SK-N-SH (cell line): ENCODE results near the gene SYNGR3. TPM values are rescaled to one million over a fixed set of nuclear protein-coding genes. Genes with fewer than 3 reads are reported as not detected.

Experiments used
- CTCF ChIA-PET: fragments of 300-600, 350-600 bp; formaldehyde crosslinking; extraction: SDS; loops from one replicate; lab custom pipeline; 2021; lab: Yijun Ruan, JAX
- POLR2A ChIA-PET: fragments of 350-600 bp; sonication (Branson Sonifier 250); formaldehyde crosslinking; extraction: SDS; loops from one replicate; lab custom pipeline; 2020; ENCODE audit warnings: antibody characterized with exemption, inconsistent platforms; lab: Yijun Ruan, JAX
- DNase-seq: peaks from one replicate; pipeline ENCODE4 v3.0.0; 2012
- H2AFZ ChIP-seq: fragments of 200-600 bp; sonication (generic); 2 replicates; pipeline ENCODE4 v1.8.1; 2016; ENCODE audit warnings: antibody characterized with exemption, mild to moderate bottlenecking, low read depth
- H3F3A ChIP-seq: fragments of 200-600 bp; sonication (generic); replicated peaks from 2 replicates; pipeline ENCODE3; 2016; ENCODE audit warnings: antibody characterized with exemption, mild to moderate bottlenecking; ENCODE audit not compliant: insufficient read depth
- H3K27ac ChIP-seq, 2 experiments: fragments of 200-500 bp in 1 of 2; fragments of 200-600 bp in 1 of 2; sonication (Bioruptor generic) in 1 of 2; sonication (generic), shearing (Covaris generic) in 1 of 2; 2 replicates each; pipeline versions ENCODE4 v1.5.1 to v1.6.1; 2014 to 2016; ENCODE audit warnings: low read depth in 2 of 2, inconsistent platforms in 1 of 2, low read length in 1 of 2, mild to moderate bottlenecking in 1 of 2, mixed read lengths in 1 of 2
- H3K27me3 ChIP-seq: fragments of 200-600 bp; sonication (generic), shearing (Covaris generic); 2 replicates; pipeline ENCODE4 v1.6.1; 2016; ENCODE audit warnings: mixed run types; ENCODE audit not compliant: insufficient read depth
- H3K36me3 ChIP-seq, 2 experiments: fragments of 200-500 bp in 1 of 2; fragments of 200-600 bp in 1 of 2; sonication (Bioruptor generic) in 1 of 2; sonication (generic) in 1 of 2; replicated peaks in 1 of 2; 2 replicates each; pipeline versions ENCODE3 to v1.5.1; 2014 to 2016; ENCODE audit warnings: low read length in 1 of 2, mild to moderate bottlenecking in 1 of 2; ENCODE audit not compliant: insufficient read depth in 2 of 2, control insufficient read depth in 1 of 2
- H3K4me1 ChIP-seq, 2 experiments: fragments of 200-500 bp in 1 of 2; fragments of 200-600 bp in 1 of 2; sonication (Bioruptor generic) in 1 of 2; sonication (generic), shearing (Covaris generic) in 1 of 2; 2 replicates each; pipeline versions ENCODE4 v1.5.1 to v1.6.1; 2014 to 2016; ENCODE audit warnings: low read depth in 1 of 2, low read length in 1 of 2, mixed run types in 1 of 2; ENCODE audit not compliant: insufficient read depth in 2 of 2, control insufficient read depth in 1 of 2
- H3K4me2 ChIP-seq: fragments of 200-600 bp; sonication (generic), shearing (Covaris generic); 2 replicates; pipeline ENCODE4 v1.6.1; 2017; ENCODE audit warnings: mixed run types
- H3K4me3 ChIP-seq, 2 experiments: fragments of 200-500 bp in 1 of 2; fragments of 200-600 bp in 1 of 2; sonication (Bioruptor generic) in 1 of 2; sonication (generic), shearing (Covaris generic) in 1 of 2; 2 replicates each; pipeline versions ENCODE4 v1.5.1 to v1.8.1; 2014 to 2016; ENCODE audit warnings: low read depth in 2 of 2, inconsistent platforms in 1 of 2, low read length in 1 of 2, mild to moderate bottlenecking in 1 of 2, mixed read lengths in 1 of 2, moderate library complexity in 1 of 2
- H3K79me2 ChIP-seq: fragments of 200-600 bp; sonication (generic); 2 replicates; pipeline ENCODE4 v1.8.1; 2017; ENCODE audit warnings: mild to moderate bottlenecking; ENCODE audit not compliant: insufficient read depth
- H3K9ac ChIP-seq: fragments of 200-600 bp; sonication (generic); 2 replicates; pipeline ENCODE4 v1.6.1; 2017; ENCODE audit warnings: mixed run types
- H3K9me2 ChIP-seq: fragments of 200-600 bp; sonication (generic); 2 replicates; pipeline ENCODE4 v1.6.1; 2017; ENCODE audit warnings: mixed run types
- H3K9me3 ChIP-seq: fragments of 200-600 bp; sonication (generic); 2 replicates; pipeline ENCODE4 v1.6.1; 2017; ENCODE audit warnings: mixed run types, mild to moderate bottlenecking, moderate library complexity
- H4K20me1 ChIP-seq: fragments of 200-600 bp; sonication (generic); 2 replicates; pipeline ENCODE4 v1.6.1; 2017; ENCODE audit warnings: mild to moderate bottlenecking, mixed run types; ENCODE audit not compliant: insufficient read depth
- EP300 ChIP-seq, 2 experiments: IDR thresholded peaks; 2 replicates each; pipeline versions ENCODE4 v1.4.0 to v1.6.1; 2012; ENCODE audit warnings: borderline replicate concordance in 1 of 2, low read depth in 1 of 2, low read length in 1 of 2
- EZH2phosphoT487 ChIP-seq: fragments of 200-600 bp; sonication (generic); IDR thresholded peaks from 2 replicates; pipeline ENCODE4 v1.6.1; 2017; ENCODE audit warnings: low read depth, mixed run types, mild to moderate bottlenecking, antibody characterized with exemption, moderate library complexity, borderline replicate concordance
- FOXJ3 ChIP-seq: sonication (generic); formaldehyde crosslinking; IDR thresholded peaks from 2 replicates; pipeline ENCODE4 v1.5.1; 2020; ENCODE audit warnings: mild to moderate bottlenecking, missing genetic modification reagents
- IRF3 ChIP-seq: fragments of 150-350 bp; IDR thresholded peaks from 2 replicates; pipeline ENCODE4 v1.6.1; 2016; ENCODE audit warnings: mild to moderate bottlenecking, low read depth, low read length
- YY1 ChIP-seq: IDR thresholded peaks from 2 replicates; pipeline ENCODE4 v1.4.0; 2012; ENCODE audit warnings: low read depth, mild to moderate bottlenecking
- WGBS: methylation state at CpG from one replicate; pipeline ENCODE4 v1.1.6; 2017; ENCODE audit warnings: low lambda C conversion rate; 5-methylcytosine and 5-hydroxymethylcytosine counted together
- polyA plus RNA-seq, 3 experiments: library from polyadenylated mRNA; depleted of rRNA; stranded (reverse); fragments of >200 nt; gene quantifications; 2 replicates each; pipeline ENCODE4 v1.2.3, GENCODE V29; 2012

Gene SYNGR3
- polyA plus RNA-seq, 1 of the 3 experiments (the other 2 are of a cell fraction) = 10.7 TPM

- Histone ChIP-seq H2AFZ (no peak overlapping the region), H3K9me2 (no peaks in the 10 kb centered on the region), H3K9me3 (no peaks in the 10 kb centered on the region), H3F3A (peaks cover 9% of the 10 kb centered on the region), H3K27ac (no peak overlapping the region; a peak in 1 of 4 replicates), H3K9ac (0 out of 2 replicates have a peak overlapping the region, but pooled peaks have one; percentile 10), H3K4me1 (peaks cover 7 to 29% of the 10 kb centered on the region in 2 experiments; a peak in 2 of 4 replicates), H4K20me1 (peaks cover 8% of the 10 kb centered on the region; the same call in 1 of the 2 replicates), H3K79me2 (peaks cover 15% of the 10 kb centered on the region; the same call in 1 of the 2 replicates), H3K4me2 (peak overlapping the region; percentile 54; the same call in 1 of the 2 replicates), H3K27me3 (no peaks in the 10 kb centered on the region), H3K36me3 (peaks cover 0 to 6% of the 10 kb centered on the region in 2 experiments), H3K4me3 (peak overlapping the region; percentile 46 to 67; a peak in 1 of 4 replicates)
- CTCF ChIA-PET = interaction anchor here (1.3 to 6.5 kb wide), 5 partner anchors 14 to 126 kb away, joined by 3 to 68 read pairs (median 25); no protein-coding TSS in a partner anchor
- no peak for DNase-seq
- POLR2A ChIA-PET = no interaction called here
- WGBS = 92% methylated on average over 16 of the region's 16 CpGs
- no peak for TF ChIP-seq EZH2phosphoT487
Observed at GRCh38 chr16:2025878-2026460, 36.2 kb downstream of the SYNGR3 start.

- H3K36me3 ChIP-seq = peaks cover 0 to 6% of the 10 kb centered on the region in 2 experiments
- WGBS = 17% methylated on average over 25 of the region's 59 CpGs
- peaks cover 8% of the 10 kb centered on the region; the same call in 1 of the 2 replicates for H4K20me1 ChIP-seq
- peaks cover 15% of the 10 kb centered on the region; the same call in 1 of the 2 replicates for H3K79me2 ChIP-seq
- ChIA-PET CTCF (interaction anchor here (1.1 to 6.5 kb wide), 5 partner anchors 13 to 127 kb away, joined by 3 to 68 read pairs (median 5); no protein-coding TSS in a partner anchor), POLR2A (no interaction called here)
- H3K4me1 ChIP-seq = peaks cover 7 to 29% of the 10 kb centered on the region in 2 experiments; a peak in 2 of 4 replicates
- H3K4me3 ChIP-seq = peak within 1 kb of the TSS; percentile 56 to 67
- peak within 1 kb of the TSS in 1 of 2 experiments; percentile 28; a peak in 1 of 4 replicates for H3K27ac ChIP-seq
- peak within 1 kb of the TSS; percentile 61 for H3K9ac ChIP-seq
- no peaks in the 10 kb centered on the region for H3K27me3 ChIP-seq
- peaks cover 9% of the 10 kb centered on the region for H3F3A ChIP-seq
- no peak within 1 kb of the TSS for H2AFZ ChIP-seq
- TF ChIP-seq EP300 (IDR thresholded peaks at IDR 0.05; ENCODE audit: borderline replicate concordance in 1 of 2, low read depth in 1 of 2, low read length in 1 of 2) (no peak), IRF3 (no peak), YY1 (no peak), EZH2phosphoT487 (no peak), FOXJ3 (no peak)
- no peaks in the 10 kb centered on the region for H3K9me2 ChIP-seq
- peak; percentile 90 for DNase-seq
- H3K4me2 ChIP-seq = peak within 1 kb of the TSS; percentile 90
- H3K9me3 ChIP-seq = no peaks in the 10 kb centered on the region
Observed at GRCh38 chr16:2026461-2027023, 36.8 kb downstream of the SYNGR3 start, which contains the start of gene NHERF2. NHERF2 (plus strand) TSS chr16:2026902; CDS start chr16:2027006, 104 bp downstream.
